Smooth muscle cell (in vitro differentiated cells): Measurements from ENCODE around the gene NKD1. TPM values are rescaled to one million over a fixed set of nuclear protein-coding genes. Genes with fewer than 3 reads are reported as not detected.

Source experiments
- DNase-seq: peaks from one replicate; lab custom pipeline; 2025; ENCODE audit not compliant: unreplicated experiment; lab: John Stamatoyannopoulos, UW
- H2AFZ ChIP-seq: fragments of 200-600 bp; sonication (generic); 2 replicates; pipeline ENCODE4 v1.6.0; 2016; ENCODE audit warnings: antibody characterized with exemption, low read depth, mild to moderate bottlenecking
- H3F3A ChIP-seq: fragments of 200-600 bp; sonication (generic); 2 replicates; pipeline ENCODE4 v1.6.0; 2017; ENCODE audit warnings: antibody characterized with exemption, low read depth
- H3K27ac ChIP-seq: fragments of 200-600 bp; sonication (generic); 2 replicates; pipeline ENCODE4 v1.5.1; 2016; ENCODE audit warnings: low read depth, mild to moderate bottlenecking
- H3K27me3 ChIP-seq: fragments of 200-600 bp; sonication (generic); 2 replicates; pipeline ENCODE4 v1.6.1; 2016; ENCODE audit warnings: low read depth, mild to moderate bottlenecking
- H3K36me3 ChIP-seq: fragments of 200-600 bp; sonication (generic); 2 replicates; pipeline ENCODE4 v1.5.1; 2016; ENCODE audit warnings: low read depth
- H3K4me1 ChIP-seq: fragments of 200-600 bp; sonication (generic); 2 replicates; pipeline ENCODE4 v1.5.1; 2016; ENCODE audit warnings: low read depth
- H3K4me2 ChIP-seq: fragments of 200-600 bp; sonication (generic); 2 replicates; pipeline ENCODE4 v1.6.0; 2016; ENCODE audit warnings: mild to moderate bottlenecking
- H3K4me3 ChIP-seq: fragments of 200-600 bp; sonication (generic); 2 replicates; pipeline ENCODE4 v1.5.1; 2016; ENCODE audit warnings: mild to moderate bottlenecking
- H3K79me2 ChIP-seq: fragments of 200-600 bp; sonication (generic); 2 replicates; pipeline ENCODE4 v1.6.0; 2016; ENCODE audit warnings: low read depth, mild to moderate bottlenecking
- H3K9ac ChIP-seq: fragments of 200-600 bp; sonication (generic); 2 replicates; pipeline ENCODE4 v1.6.0; 2016; ENCODE audit warnings: low read depth
- H3K9me3 ChIP-seq: fragments of 200-600 bp; sonication (generic); replicated peaks from 2 replicates; pipeline ENCODE4 v1.5.1; 2016; ENCODE audit warnings: low read depth
- H4K20me1 ChIP-seq: fragments of 200-600 bp; sonication (generic); 2 replicates; pipeline ENCODE4 v1.6.0; 2016; ENCODE audit warnings: low read depth
- CTCF ChIP-seq: fragments of 200-600 bp; sonication (generic); IDR thresholded peaks from 2 replicates; pipeline ENCODE4 v1.5.1; 2017; ENCODE audit warnings: borderline replicate concordance, mild to moderate bottlenecking, antibody characterized with exemption; ENCODE audit not compliant: insufficient read depth, poor library complexity, severe bottlenecking
- WGBS: methylation state at CpG from one replicate; pipeline ENCODE4 v1.1.7; 2016; ENCODE audit warnings: low lambda C conversion rate; 5-methylcytosine and 5-hydroxymethylcytosine counted together
- polyA plus RNA-seq: library from polyadenylated mRNA; unstranded; fragments of >200 nt; fragmentation: Nextera tagmentation; extraction: Ambion mirVana; gene quantifications from 2 replicates; pipeline ENCODE4 v1.2.1, GENCODE V29; 2016
- total RNA-seq: library from RNA; depleted of rRNA; stranded (reverse); fragments of >200 nt; gene quantifications from 2 replicates; pipeline ENCODE4 v1.2.3, GENCODE V29; 2014

Gene NKD1
- total and polyA plus RNA-seq, 2 experiments from 2014 or later, result 4.5 to 18.8 TPM

DNA sequence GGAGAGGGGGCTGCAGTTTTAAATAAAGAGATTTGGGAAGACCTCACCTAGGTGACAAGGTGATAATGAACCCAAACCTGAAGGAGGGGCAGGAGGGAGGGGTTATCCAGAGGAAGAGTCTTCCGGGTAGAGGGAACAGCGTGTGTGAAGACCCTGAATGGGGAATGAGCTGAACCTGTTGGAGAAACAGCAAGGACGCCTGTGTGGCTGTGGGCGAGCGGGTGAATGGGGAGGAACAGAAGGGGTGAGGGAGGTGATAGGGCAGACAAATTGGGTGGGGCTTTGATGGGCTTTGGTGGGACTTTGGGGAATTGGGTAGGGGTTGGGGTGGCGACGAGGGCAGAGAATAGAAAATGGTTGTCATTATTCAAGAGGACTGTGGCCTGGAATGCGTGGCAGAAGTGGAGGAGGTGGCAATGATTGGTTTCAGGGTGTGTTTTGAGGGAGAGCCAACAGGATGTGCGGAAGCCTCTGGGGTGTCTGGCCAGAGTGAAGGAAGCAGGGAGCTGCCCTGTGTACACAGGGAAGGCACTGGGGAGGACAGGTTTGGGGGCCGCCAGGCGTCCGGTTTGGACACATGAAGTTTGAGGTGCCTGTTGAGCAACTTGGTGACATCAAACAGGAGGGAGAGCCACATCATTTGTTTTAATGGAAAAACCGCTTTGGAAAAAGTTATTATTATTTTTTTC, 48.7 kb downstream of the NKD1 start:
- Histone ChIP-seq H2AFZ (no peak overlapping the region), H3K4me2 (no peak overlapping the region), H3K4me3 (no peak overlapping the region), H3F3A (peaks cover 10% of the 10 kb centered on the region), H3K36me3 (no peaks in the 10 kb centered on the region), H3K9me3 (no peaks in the 10 kb centered on the region), H3K9ac (no peak overlapping the region), H3K79me2 (no peaks in the 10 kb centered on the region), H3K27ac (no peak overlapping the region), H3K4me1 (peaks cover 11% of the 10 kb centered on the region), H4K20me1 (no peaks in the 10 kb centered on the region), H3K27me3 (no peaks in the 10 kb centered on the region)
- 96% methylated on average over 13 of the region's 13 CpGs for WGBS
- TF ChIP-seq CTCF, result no peak
- no peak for DNase-seq

- no peak overlapping the region for H3K27ac ChIP-seq
- H4K20me1 ChIP-seq, result no peaks in the 10 kb centered on the region
- no peaks in the 10 kb centered on the region for H3K27me3 ChIP-seq
- H3K9ac ChIP-seq, result no peak overlapping the region
- peaks cover 15% of the 10 kb centered on the region for H3K4me1 ChIP-seq
- H3K9me3 ChIP-seq, result no peaks in the 10 kb centered on the region
- TF ChIP-seq CTCF, result no peak
- H3K36me3 ChIP-seq, result no peaks in the 10 kb centered on the region
- H2AFZ ChIP-seq, result no peak overlapping the region
- no peak overlapping the region for H3K4me2 ChIP-seq
- no peak overlapping the region for H3K4me3 ChIP-seq
- H3F3A ChIP-seq, result peaks cover 17% of the 10 kb centered on the region
- no peak for DNase-seq
- WGBS, result 90% methylated on average over 17 of the region's 17 CpGs
- H3K79me2 ChIP-seq, result no peaks in the 10 kb centered on the region
These were observed 49.5 kb downstream of the NKD1 start for GRCh38 chr16:50597563-50598255.

DNA sequence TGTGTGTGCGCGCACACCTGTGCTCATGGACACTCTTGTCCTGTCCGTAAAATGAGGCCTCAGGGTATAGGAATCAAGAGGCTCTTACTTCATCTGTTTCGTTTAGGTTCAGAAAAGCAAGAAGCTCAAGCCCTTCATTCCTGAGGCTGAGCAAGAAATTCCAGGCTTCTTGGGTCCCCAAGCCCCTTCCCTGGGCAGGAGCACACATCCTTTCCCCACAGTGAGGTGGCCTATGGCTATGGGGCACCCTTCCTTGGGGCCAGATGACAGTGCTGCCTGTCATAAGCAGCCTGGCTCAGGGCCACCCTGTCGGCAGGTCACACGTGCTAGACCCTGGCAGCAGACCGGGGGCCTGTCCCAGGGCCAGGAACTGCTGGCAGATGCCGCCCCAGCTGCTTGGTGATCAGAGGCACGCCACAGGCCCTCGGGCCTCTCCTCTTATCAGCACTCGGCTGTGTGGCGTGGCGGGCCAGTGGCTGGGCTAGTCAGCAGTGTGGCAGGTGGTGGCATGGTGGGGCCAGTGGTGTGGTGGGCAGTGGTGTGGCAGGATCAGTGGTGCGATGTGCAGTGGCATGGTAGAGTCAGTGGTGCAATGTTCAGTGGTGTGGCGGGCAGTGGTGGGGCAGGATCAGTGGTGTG, 50.2 kb downstream of the NKD1 start:
- 65% methylated on average over 14 of the region's 15 CpGs for WGBS
- no peak for TF ChIP-seq CTCF
- no peak overlapping the region for H2AFZ ChIP-seq
- H3K4me3 ChIP-seq, result no peak overlapping the region
- no peaks in the 10 kb centered on the region for H3K9me3 ChIP-seq
- H3K9ac ChIP-seq, result no peak overlapping the region
- no peaks in the 10 kb centered on the region for H3K36me3 ChIP-seq
- no peak overlapping the region for H3K27ac ChIP-seq
- no peaks in the 10 kb centered on the region for H3K27me3 ChIP-seq
- H3K79me2 ChIP-seq, result no peaks in the 10 kb centered on the region
- peaks cover 21% of the 10 kb centered on the region for H3K4me1 ChIP-seq
- H4K20me1 ChIP-seq, result no peaks in the 10 kb centered on the region
- H3F3A ChIP-seq, result peaks cover 17% of the 10 kb centered on the region
- no peak overlapping the region for H3K4me2 ChIP-seq
- no peak for DNase-seq
